H1 (cell line): ENCODE data around the gene RIN1. TPM values are rescaled to one million over a fixed set of nuclear protein-coding genes. Genes with fewer than 3 reads are reported as not detected.
A peak's percentile ranks its signal among the peaks of the same experiment; 100 is the strongest.

Source experiments
- CREB1 ChIP-seq: IDR thresholded peaks from 2 replicates; pipeline ENCODE4 v1.6.1; 2012; ENCODE audit warnings: inconsistent platforms
- GABPA ChIP-seq: IDR thresholded peaks from 2 replicates; pipeline ENCODE4 v1.6.1; 2011; ENCODE audit warnings: mild to moderate bottlenecking, low read length, moderate library complexity, borderline replicate concordance; ENCODE audit not compliant: insufficient read depth
- GTF2F1 ChIP-seq: IDR thresholded peaks from 2 replicates; pipeline ENCODE4 v1.6.1; 2012; ENCODE audit warnings: low read depth, low read length, improper control_type of control experiment, borderline replicate concordance
- SAP30 ChIP-seq: fragments of 300-600 bp; sonication (generic); IDR thresholded peaks from 2 replicates; pipeline ENCODE4 v1.7.1; 2012; ENCODE audit warnings: low read length, moderate library complexity, mild to moderate bottlenecking, inconsistent platforms; ENCODE audit not compliant: insufficient read depth, insufficient replicate concordance
- polyA plus RNA-seq, 7 experiments: library from polyadenylated mRNA; depleted of rRNA in 3 of 7; stranded (reverse) in 5 of 7; unstranded in 2 of 7; fragments of >200 nt in 5 of 7; fragments of 200-250 nt in 2 of 7; gene quantifications; 1 replicate in 5 of 7; 2 replicates in 1 of 7; 4 replicates in 1 of 7; pipeline versions ENCODE4 v1.2.1 to v1.2.3, GENCODE V29; 2011 to 2013; ENCODE audit warnings: missing spikeins in 2 of 7, mixed read lengths in 2 of 7
- total RNA-seq: library from RNA; stranded (reverse); fragmentation: NEBNext Ultra II Directional; extraction: Animal tissue kit (Norgen Biotek cat#: 25700); gene quantifications from 2 replicates; pipeline ENCODE4 v1.2.1, GENCODE V29; 2021

Gene RIN1
- total and polyA plus RNA-seq, 2 of the 8 experiments (the other 6 are each of a cell fraction or from before 2014, with no cell fraction given) = 2.5 to 5.4 TPM

GRCh38 chr11:66289548-66290329 is 46.5 kb downstream of the RIN1 start (continued):
- TF ChIP-seq GTF2F1 (no peak), CREB1 (no peak), GABPA (peak; percentile 71; the same call in 1 of the 2 replicates), SAP30 (peak; percentile 99)
- TF ChIP-seq, all 59 proteins: peak for 9
